GM12874 (cell line): ENCODE measurements around the gene BCORL1.

Experiments
- CTCF ChIP-seq: IDR thresholded peaks from 2 replicates; pipeline ENCODE4 v1.5.1; 2011; ENCODE audit warnings: low read depth, mild to moderate bottlenecking, control low read depth, low read length, moderate library complexity; ENCODE audit not compliant: insufficient read depth

The BCORL1 gene

GRCh38 chrX:130080791-130081367 lies 98.4 kb downstream of the BCORL1 start:
- no peak for TF ChIP-seq CTCF

- no peak for TF ChIP-seq CTCF
These were observed 99.1 kb downstream of the BCORL1 start for GRCh38 chrX:130081421-130082045.

- TF ChIP-seq CTCF = peak; percentile 54
These were observed 100.0 kb downstream of the BCORL1 start for GRCh38 chrX:130082244-130083106.

- TF ChIP-seq CTCF = no peak
These were observed 100.7 kb downstream of the BCORL1 start for GRCh38 chrX:130083107-130083490.

GRCh38 chrX:130083656-130084382 lies 101.4 kb downstream of the BCORL1 start:
- TF ChIP-seq CTCF = no peak

- no peak for TF ChIP-seq CTCF
These were observed 102.3 kb downstream of the BCORL1 start for GRCh38 chrX:130084631-130085237.
